WTC11 (cell line): ENCODE results near the gene CADM1. TPM values are rescaled to one million over a fixed set of nuclear protein-coding genes. Genes with fewer than 3 reads are reported as not detected.

Experiments used
- ATAC-seq: fragments of 200-7000 bp; cut with Tn5 transposase; 2 replicates; pipeline ENCODE4 v1.10.0; 2021; ENCODE audit warnings: mild to moderate bottlenecking, moderate library complexity
- Bru-seq: library from RNA; stranded (reverse); fragments of 400-500 nt; gene quantifications from one replicate; lab custom pipeline; 2021; lab: Mats Ljungman, UMichigan
- CTCF ChIA-PET: fragments of 300-600 bp; sonication (Branson Sonifier 250); formaldehyde crosslinking; loops from one replicate; lab custom pipeline; 2021; ENCODE audit warnings: antibody characterized with exemption; lab: Charles Lee
- POLR2A ChIA-PET: fragments of 350-600 bp; sonication (Branson Sonifier 250); formaldehyde crosslinking; loops from one replicate; lab custom pipeline; 2021; ENCODE audit warnings: antibody characterized with exemption; lab: Charles Lee
- DNase-seq: peaks from one replicate; pipeline ENCODE4 v3.0.0; 2021; ENCODE audit warnings: low spot score
- H3K27ac Mint-ChIP-seq: 2 replicates; pipeline ENCODE4 v1.8.0; 2021; ENCODE audit warnings: mixed read lengths
- H3K27me3 Mint-ChIP-seq: 2 replicates; pipeline ENCODE4 v1.8.0; 2021; ENCODE audit warnings: low read depth, mild to moderate bottlenecking, moderate library complexity, mixed read lengths
- H3K36me3 Mint-ChIP-seq: 2 replicates; pipeline ENCODE4 v1.8.0; 2021; ENCODE audit warnings: mixed read lengths
- H3K4me1 Mint-ChIP-seq: 2 replicates; pipeline ENCODE4 v1.8.0; 2022; ENCODE audit warnings: mixed read lengths
- H3K4me3 Mint-ChIP-seq: 2 replicates; pipeline ENCODE4 v1.8.0; 2021; ENCODE audit warnings: mild to moderate bottlenecking, moderate library complexity, mixed read lengths
- H3K9me3 Mint-ChIP-seq: 2 replicates; pipeline ENCODE4 v1.8.0; 2021; ENCODE audit warnings: mixed read lengths
- AR ChIP-seq: fragments of 250-450 bp; sonication (Bioruptor Pico); IDR thresholded peaks from 2 replicates; pipeline ENCODE4 v1.9.0; 2021; ENCODE audit warnings: mild to moderate bottlenecking
- CBFB ChIP-seq: sonication (generic); formaldehyde crosslinking; IDR thresholded peaks from 2 replicates; pipeline ENCODE4 v1.8.1; 2022; ENCODE audit warnings: mild to moderate bottlenecking, low read depth, missing genetic modification reagents
- CDX4 ChIP-seq: fragments of 250-450 bp; sonication (Bioruptor Pico); IDR thresholded peaks from 2 replicates; pipeline ENCODE4 v1.9.0; 2021; ENCODE audit warnings: moderate library complexity, mild to moderate bottlenecking, inconsistent platforms, borderline replicate concordance
- CREB1 ChIP-seq: sonication (generic); formaldehyde crosslinking; IDR thresholded peaks from 2 replicates; pipeline ENCODE4 v1.8.0; 2023; ENCODE audit warnings: mild to moderate bottlenecking, missing genetic modification reagents
- ELF4 ChIP-seq: sonication (generic); formaldehyde crosslinking; IDR thresholded peaks from 2 replicates; pipeline ENCODE4 v1.8.1; 2022; ENCODE audit warnings: low read depth, mild to moderate bottlenecking, moderate library complexity, missing genetic modification reagents
- ERG ChIP-seq: fragments of 250-450 bp; sonication (Bioruptor Pico); IDR thresholded peaks from 2 replicates; pipeline ENCODE4 v1.8.0; 2021; ENCODE audit warnings: mild to moderate bottlenecking
- ESRRA ChIP-seq: sonication (generic); formaldehyde crosslinking; IDR thresholded peaks from 2 replicates; pipeline ENCODE4 v1.8.1; 2022; ENCODE audit warnings: mild to moderate bottlenecking, missing genetic modification reagents, borderline replicate concordance
- ETV6 ChIP-seq: sonication (generic); formaldehyde crosslinking; IDR thresholded peaks from 2 replicates; pipeline ENCODE4 v1.8.1; 2022; ENCODE audit warnings: mild to moderate bottlenecking, missing genetic modification reagents
- FOXP4 ChIP-seq: sonication (generic); formaldehyde crosslinking; IDR thresholded peaks from 2 replicates; pipeline ENCODE4 v1.8.0; 2022; ENCODE audit warnings: mild to moderate bottlenecking, missing genetic modification reagents
- JAZF1 ChIP-seq: fragments of 250-450 bp; sonication (Bioruptor Pico); IDR thresholded peaks from 2 replicates; pipeline ENCODE4 v1.9.0; 2021; ENCODE audit warnings: moderate library complexity, mild to moderate bottlenecking, inconsistent platforms
- KAT7 ChIP-seq: sonication (generic); formaldehyde crosslinking; IDR thresholded peaks from 2 replicates; pipeline ENCODE4 v1.8.1; 2023; ENCODE audit warnings: missing genetic modification reagents, mild to moderate bottlenecking, borderline replicate concordance
- NR2C2 ChIP-seq: sonication (generic); formaldehyde crosslinking; IDR thresholded peaks from 2 replicates; pipeline ENCODE4 v1.8.0; 2022; ENCODE audit warnings: mild to moderate bottlenecking, missing genetic modification reagents
- RELA ChIP-seq: sonication (generic); formaldehyde crosslinking; IDR thresholded peaks from 2 replicates; pipeline ENCODE4 v1.8.1; 2022; ENCODE audit warnings: missing genetic modification reagents, mild to moderate bottlenecking, borderline replicate concordance
- SOX15 ChIP-seq: fragments of 250-450 bp; sonication (Bioruptor Pico); IDR thresholded peaks from 2 replicates; pipeline ENCODE4 v1.9.0; 2021; ENCODE audit warnings: mild to moderate bottlenecking
- TCF7 ChIP-seq: sonication (generic); formaldehyde crosslinking; IDR thresholded peaks from 2 replicates; pipeline ENCODE4 v1.8.0; 2022; ENCODE audit warnings: mild to moderate bottlenecking, low read depth, missing genetic modification reagents, moderate library complexity
- TEAD4 ChIP-seq: sonication (generic); formaldehyde crosslinking; IDR thresholded peaks from 2 replicates; pipeline ENCODE4 v1.8.0; 2022; ENCODE audit warnings: mild to moderate bottlenecking, missing genetic modification reagents
- USF2 ChIP-seq: sonication (generic); formaldehyde crosslinking; IDR thresholded peaks from 2 replicates; pipeline ENCODE4 v1.8.1; 2023; ENCODE audit warnings: mild to moderate bottlenecking, missing genetic modification reagents, moderate library complexity
- ZBTB21 ChIP-seq: sonication (generic); formaldehyde crosslinking; IDR thresholded peaks from 2 replicates; pipeline ENCODE4 v1.8.1; 2023; ENCODE audit warnings: mild to moderate bottlenecking, missing genetic modification reagents, borderline replicate concordance
- ZMAT4 ChIP-seq: fragments of 250-450 bp; sonication (Bioruptor Pico); IDR thresholded peaks from 2 replicates; pipeline ENCODE4 v1.9.0; 2021; ENCODE audit warnings: mild to moderate bottlenecking
- ZNF121 ChIP-seq: sonication (generic); formaldehyde crosslinking; IDR thresholded peaks from 2 replicates; pipeline ENCODE4 v1.8.0; 2023; ENCODE audit warnings: missing genetic modification reagents
- ZNF423 ChIP-seq: fragments of 250-450 bp; sonication (Bioruptor Pico); IDR thresholded peaks from 2 replicates; pipeline ENCODE4 v2.1.2; 2022; ENCODE audit warnings: mild to moderate bottlenecking, moderate library complexity
- ZNF512 ChIP-seq: sonication (generic); formaldehyde crosslinking; IDR thresholded peaks from 2 replicates; pipeline ENCODE4 v1.8.1; 2022; ENCODE audit warnings: missing genetic modification reagents, borderline replicate concordance
- ZNF671 ChIP-seq: fragments of 250-450 bp; sonication (Bioruptor Pico); IDR thresholded peaks from 2 replicates; pipeline ENCODE4 v1.8.0; 2021; ENCODE audit warnings: mild to moderate bottlenecking
- ZSCAN18 ChIP-seq: fragments of 250-450 bp; sonication (Bioruptor Pico); IDR thresholded peaks from 2 replicates; pipeline ENCODE4 v2.1.2; 2022; ENCODE audit warnings: mild to moderate bottlenecking, moderate library complexity
- long read RNA-seq, 3 experiments: library from RNA in 1 of 3; library from capped mRNA in 1 of 3; library from polyadenylated mRNA in 1 of 3; unstranded in 2 of 3; stranded (forward) in 1 of 3; transcript quantifications; one replicate each; pipeline ENCODE4 v2.0.0, GENCODE V29; 2021
- total RNA-seq: library from RNA; stranded (reverse); gene quantifications from 3 replicates; pipeline ENCODE4 v1.2.3, GENCODE V29; 2021

Gene CADM1
- total RNA-seq (26.8 to 27.3 TPM (median 27.0 TPM) in 3 replicates), Bru-seq, nascent RNA (percentile 58 among the genes with signal in this experiment)
- long read RNA-seq, experiment 1, transcript CADM1-222 (10 exons, 1,246 nt): major isoform, 28 of 103 reads
- long read RNA-seq, experiment 1, partial matches to known transcripts: 58 of 103 reads
- long read RNA-seq, experiment 1, other reads (novel, unspliced or antisense): 16 of 103 reads
- long read RNA-seq, experiment 2, partial matches to known transcripts: 8 of 17 reads
- long read RNA-seq, experiment 2, other reads (novel, unspliced or antisense): 8 of 17 reads
- long read RNA-seq, experiment 3, partial matches to known transcripts: 0 of 2 reads
- long read RNA-seq, experiment 3, other reads (novel, unspliced or antisense): 2 of 2 reads

- peak; percentile 97 for DNase-seq
- Mint-ChIP-seq H3K9me3 (no peaks in the 10 kb centered on the region), H3K4me3 (peak within 1 kb of the TSS; percentile 92), H3K27me3 (peaks cover 28% of the 10 kb centered on the region), H3K27ac (peak within 1 kb of the TSS; percentile 97), H3K36me3 (no peaks in the 10 kb centered on the region), H3K4me1 (peaks cover 7% of the 10 kb centered on the region)
- peak; percentile 92 for ATAC-seq
- ChIA-PET CTCF (interaction anchor here (0.7 to 2.6 kb wide), 15 partner anchors 9 to 399 kb away, joined by 3 to 11 read pairs (median 3); no protein-coding TSS in a partner anchor), POLR2A (interaction anchor here (1.0 kb wide), 3 partner anchors 23 to 157 kb away, joined by 3 read pairs; no protein-coding TSS in a partner anchor)
- TF ChIP-seq FOXP4 (CRISPR knock-in tag): peak; percentile 66; the same call in 1 of the 2 replicates
- no peak for TF ChIP-seq AR (CRISPR knock-in tag)
- no peak for TF ChIP-seq SOX15 (CRISPR knock-in tag)
- no peak for TF ChIP-seq ZNF423
- TF ChIP-seq CREB1 (CRISPR knock-in tag): 0 out of 2 replicates have a peak, but pooled peaks have one; percentile 39
- 0 out of 2 replicates have a peak, but pooled peaks have one; percentile 31 for TF ChIP-seq CBFB (CRISPR knock-in tag)
- TF ChIP-seq TCF7: no peak
- no peak for TF ChIP-seq NR2C2
- TF ChIP-seq USF2: no peak
- no peak for TF ChIP-seq RELA
- TF ChIP-seq ERG: no peak
- no peak for TF ChIP-seq ZNF121 (CRISPR knock-in tag)
- no peak for TF ChIP-seq ZNF671
- TF ChIP-seq ESRRA (CRISPR knock-in tag): no peak
- TF ChIP-seq ZSCAN18 (CRISPR knock-in tag): no peak
- no peak for TF ChIP-seq ZMAT4 (CRISPR knock-in tag)
- TF ChIP-seq ELF4 (CRISPR knock-in tag): no peak
- no peak for TF ChIP-seq TEAD4 (CRISPR knock-in tag)
- no peak for TF ChIP-seq CDX4 (CRISPR knock-in tag)
- TF ChIP-seq JAZF1: no peak
- peak; percentile 22; the same call in 1 of the 2 replicates for TF ChIP-seq ETV6 (CRISPR knock-in tag)
- TF ChIP-seq ZNF512 (CRISPR knock-in tag): no peak
- no peak for TF ChIP-seq ZBTB21
- no peak for TF ChIP-seq KAT7 (CRISPR knock-in tag)
Observed at GRCh38 chr11:115504276-115505158, at the start of gene CADM1. Gene CADM1, minus strand, starts transcription at chr11:115504415.
